T-helper 2 cell (primary cell): ENCODE data around the gene RBM38.

Experiments used
- DNase-seq, 5 experiments: peaks; one replicate each; pipeline versions ENCODE4 v3.0.0 to v3.0.0-alpha.2; 2012 to 2022

Gene RBM38

DNA sequence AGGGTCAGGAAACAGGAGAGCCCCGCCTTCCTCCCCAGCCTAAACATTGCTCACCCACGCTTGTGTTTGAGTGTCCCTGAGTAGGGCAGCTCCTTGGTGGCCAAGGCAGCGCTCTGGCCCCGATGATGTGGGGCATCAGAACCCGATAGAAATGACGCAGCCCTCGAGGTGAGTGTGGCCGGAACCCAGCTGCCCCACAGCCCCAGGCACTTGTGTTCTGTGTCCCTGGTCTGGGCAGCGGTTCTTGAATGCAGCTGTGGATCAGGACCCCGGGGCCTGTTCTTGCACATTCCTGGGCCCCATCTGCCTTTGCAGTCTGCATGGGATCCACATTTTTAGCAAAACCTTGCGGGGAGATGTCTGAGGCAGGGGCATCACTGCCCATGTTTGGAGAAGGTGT, 12.8 kb downstream of the RBM38 start:
- DNase-seq = no peak

DNA sequence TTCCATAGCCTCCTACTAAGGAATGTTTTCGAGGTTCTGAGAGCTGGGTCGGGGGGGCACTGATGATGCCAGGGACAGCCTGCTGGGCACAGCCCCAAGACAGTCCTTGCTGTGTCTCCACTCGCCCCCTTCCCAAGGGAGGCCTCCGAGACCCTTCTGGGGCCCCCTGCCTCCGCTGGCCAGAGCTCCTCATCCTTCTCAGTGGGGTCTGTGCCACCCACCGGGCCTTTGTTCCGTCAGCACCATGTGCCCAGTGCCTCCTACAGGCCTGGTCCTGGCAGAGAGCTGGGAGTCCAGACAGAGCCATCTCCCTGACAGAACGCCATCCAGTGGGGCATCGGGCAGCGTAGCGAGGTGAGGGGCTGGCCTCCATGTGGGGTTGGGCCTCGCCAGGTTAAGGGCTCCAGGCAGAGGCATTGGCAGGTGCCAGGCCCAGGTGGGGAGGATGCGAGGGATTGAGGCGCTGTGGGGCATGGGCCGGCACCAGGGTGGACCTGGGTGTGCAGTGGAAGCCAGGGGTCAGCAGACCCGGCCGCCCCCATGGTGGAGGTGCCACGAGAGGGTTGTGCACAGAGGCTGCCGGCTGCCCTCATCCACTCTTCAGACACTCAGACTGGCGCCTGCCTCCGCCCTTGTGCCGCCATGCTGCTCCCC, 13.3 kb downstream of the RBM38 start:
- no peak for DNase-seq

DNA sequence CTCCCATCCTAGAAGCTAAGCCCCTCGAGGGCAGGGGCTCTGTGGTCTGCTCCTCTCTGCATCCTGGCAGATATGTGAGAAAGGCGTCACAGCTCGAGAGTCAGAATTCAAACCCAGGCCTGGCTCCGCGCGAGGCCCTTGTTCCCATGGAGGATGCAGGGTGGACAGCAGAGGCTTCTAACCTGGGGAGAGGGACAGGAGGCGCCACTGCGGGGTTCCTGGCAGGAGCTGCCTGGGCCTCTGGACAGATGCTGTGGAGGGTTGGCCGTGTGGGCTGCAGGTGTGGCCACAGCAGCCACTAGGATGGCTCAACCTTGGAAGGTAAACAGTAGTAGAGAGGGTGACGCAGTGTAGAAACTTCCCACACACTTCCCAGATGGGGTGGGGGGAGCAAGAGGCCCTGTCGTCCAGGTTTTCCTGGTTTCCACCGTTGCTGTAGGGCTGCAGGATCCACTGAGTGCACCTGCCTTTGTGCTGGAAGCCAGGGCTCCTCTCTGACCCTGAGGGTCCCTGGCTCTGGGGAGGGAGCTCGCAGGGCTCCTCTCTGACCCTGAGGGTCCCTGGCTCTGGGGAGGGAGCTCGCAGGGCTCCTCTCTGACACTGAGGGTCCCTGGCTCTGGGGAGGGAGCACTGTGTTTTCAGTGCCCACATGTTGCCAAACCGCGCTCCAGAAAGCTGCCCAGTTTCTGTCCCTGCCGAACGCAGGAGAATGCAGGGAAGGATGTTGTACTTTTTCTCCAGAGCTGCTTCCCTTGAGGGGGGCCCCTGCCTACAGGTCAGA, 14.2 kb downstream of the RBM38 start:
- DNase-seq = no peak

DNA sequence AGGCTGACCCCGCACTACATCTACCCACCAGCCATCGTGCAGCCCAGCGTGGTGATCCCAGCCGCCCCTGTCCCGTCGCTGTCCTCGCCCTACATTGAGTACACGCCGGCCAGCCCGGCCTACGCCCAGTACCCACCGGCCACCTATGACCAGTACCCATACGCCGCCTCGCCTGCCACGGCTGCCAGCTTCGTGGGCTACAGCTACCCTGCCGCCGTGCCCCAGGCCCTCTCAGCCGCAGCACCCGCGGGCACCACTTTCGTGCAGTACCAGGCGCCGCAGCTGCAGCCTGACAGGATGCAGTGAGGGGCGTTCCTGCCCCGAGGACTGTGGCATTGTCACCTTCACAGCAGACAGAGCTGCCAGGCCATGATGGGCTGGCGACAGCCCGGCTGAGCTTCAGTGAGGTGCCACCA, 16.4 kb downstream of the RBM38 start:
- no peak for DNase-seq

DNA sequence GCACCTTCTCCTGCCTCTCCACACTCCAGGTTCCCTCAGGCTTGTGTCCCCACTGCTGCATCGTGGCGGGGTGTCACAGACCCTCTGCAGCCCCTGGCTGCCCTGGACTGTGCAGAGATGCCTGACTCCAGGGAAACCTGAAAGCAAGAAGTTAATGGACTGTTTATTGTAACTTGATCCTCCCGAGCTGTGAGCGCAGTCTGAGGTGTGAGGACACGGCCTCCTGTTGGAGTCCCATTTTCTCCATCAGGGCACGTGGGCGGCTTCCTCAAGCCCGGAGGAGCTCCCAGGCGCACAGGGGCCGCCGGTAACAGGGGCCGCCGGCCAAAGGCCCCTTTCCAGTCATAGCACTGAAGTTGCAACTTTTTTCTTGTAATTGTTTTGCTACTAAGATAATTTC, 16.9 kb downstream of the RBM38 start:
- DNase-seq = no peak

DNA sequence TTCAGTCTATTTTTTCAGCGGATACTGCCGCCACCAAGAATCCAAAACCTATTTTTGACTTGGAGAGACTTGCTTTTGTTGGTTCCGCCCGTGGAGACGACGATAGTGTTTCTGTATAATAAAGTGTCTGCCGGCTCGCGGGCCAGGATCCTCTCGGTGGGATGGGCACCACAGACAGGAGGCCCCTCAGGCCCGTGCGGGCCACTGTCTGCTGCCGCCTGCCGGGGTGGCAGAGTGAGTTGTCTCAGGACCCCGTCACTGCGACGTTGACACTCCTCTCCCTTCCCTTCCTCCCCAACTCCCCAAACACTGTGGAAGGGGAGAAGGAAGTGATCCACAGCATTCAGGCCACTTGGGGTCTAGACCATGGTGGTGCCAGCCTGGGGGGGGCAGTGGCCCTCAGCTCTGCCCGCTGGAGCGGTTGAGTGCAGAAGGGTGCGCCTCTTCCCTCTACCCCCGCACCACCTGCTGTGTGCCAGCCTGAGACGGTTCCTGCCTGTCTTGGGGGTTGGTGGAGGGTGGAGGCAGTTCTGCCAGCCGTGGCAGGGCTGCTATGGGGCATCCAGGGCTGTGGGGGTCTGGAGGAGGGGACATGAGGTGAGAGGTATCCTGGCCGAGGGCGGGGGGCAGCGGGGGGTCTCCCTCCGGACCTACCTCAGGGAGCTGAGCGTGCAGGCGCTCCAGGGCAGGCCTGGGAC, 17.5 kb downstream of the RBM38 start:
- DNase-seq = peak in 1 of 5 experiments; percentile 3

DNA sequence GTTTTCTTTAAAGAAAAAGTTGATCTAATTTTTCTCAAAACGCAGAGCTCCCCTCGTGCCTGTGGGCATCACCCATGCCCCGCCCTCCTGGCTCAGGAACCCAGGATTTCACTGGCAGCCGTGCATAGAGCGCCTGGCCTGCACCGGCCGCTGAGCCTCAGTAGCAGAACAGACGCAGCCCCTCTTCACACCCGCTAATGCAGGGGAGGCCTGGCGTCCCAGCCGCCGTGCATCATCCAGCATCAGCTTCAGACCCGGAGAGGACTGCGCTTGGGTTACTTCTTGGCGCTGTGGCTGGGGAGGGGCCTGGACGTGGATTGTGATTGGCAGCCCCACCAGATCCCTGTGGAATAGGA, 18.1 kb downstream of the RBM38 start:
- no peak for DNase-seq

DNA sequence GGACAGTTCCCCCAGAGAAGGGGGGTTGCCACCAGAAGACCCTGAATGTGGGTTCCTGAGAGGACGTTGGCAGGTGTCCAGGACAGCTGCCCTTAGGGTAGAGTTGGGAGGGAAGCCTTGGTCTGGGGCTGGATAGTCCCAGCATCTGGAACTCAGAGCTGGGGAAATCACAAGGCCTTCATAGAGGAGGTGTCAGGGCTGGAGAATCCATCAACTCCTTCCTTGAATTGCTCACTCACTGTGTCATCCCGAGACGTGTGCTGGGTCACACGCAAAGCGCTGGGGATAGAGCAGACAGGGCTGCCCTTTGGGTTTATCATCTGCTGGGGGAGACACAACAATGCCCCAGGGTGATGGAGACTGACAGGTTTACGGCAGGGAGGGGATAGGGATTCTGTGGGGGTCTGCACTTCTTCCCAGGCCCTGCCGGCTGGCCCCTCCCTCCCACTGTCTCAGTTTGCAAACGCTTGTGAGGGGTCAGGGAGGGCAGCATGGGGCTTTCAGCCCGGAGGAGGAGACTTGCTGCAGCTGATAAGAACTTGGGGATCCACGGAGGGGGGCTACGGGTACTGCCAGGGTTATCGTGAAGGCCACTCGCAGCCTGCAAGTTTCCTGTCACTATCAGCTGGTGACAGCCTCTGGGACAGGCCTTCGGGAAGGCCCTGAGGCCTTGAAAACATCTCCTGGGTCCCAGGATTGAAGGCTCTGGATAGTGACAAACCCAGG, 18.6 kb downstream of the RBM38 start:
- DNase-seq = no peak

DNA sequence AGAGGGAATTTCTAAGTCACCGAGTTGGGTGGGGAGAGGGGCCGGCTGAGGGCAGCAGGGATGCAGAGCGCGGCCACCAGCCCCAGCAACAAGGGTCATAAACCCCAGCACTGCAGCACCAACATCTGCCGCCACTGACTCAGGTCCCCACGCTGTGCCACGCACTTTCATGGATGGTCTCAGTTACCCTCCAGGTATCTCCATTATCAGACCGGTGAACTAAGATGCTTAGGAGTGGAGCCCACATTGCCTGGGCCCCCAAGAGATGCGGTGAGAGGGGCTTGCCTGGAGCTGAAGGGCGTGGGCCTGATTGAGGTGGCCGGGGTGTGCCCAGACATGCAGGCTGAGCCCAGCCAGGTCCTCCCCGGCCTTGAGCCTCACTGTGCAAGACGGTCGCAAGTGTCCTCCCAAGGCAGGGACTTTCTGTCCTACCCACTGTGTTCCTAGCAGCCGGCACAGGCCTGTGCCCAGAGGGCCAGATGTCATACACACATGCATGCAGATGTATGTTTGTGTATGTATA, 19.3 kb downstream of the RBM38 start:
- no peak for DNase-seq

DNA sequence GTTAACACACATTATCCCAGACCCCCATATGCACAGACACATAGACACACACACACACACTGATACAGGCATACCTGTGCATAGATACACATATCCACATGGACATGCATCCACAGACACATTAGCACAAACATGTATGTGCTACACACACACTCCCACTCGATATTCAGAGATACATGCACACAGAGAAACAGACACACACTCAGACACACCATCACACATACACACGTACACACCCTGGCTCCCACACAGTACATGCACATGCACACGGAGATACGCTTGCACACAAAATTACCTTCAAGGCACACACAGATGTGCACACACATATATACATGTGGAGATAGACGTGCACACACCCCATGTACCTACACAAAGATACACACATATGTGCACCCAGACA, 19.7 kb downstream of the RBM38 start:
- DNase-seq = no peak

DNA sequence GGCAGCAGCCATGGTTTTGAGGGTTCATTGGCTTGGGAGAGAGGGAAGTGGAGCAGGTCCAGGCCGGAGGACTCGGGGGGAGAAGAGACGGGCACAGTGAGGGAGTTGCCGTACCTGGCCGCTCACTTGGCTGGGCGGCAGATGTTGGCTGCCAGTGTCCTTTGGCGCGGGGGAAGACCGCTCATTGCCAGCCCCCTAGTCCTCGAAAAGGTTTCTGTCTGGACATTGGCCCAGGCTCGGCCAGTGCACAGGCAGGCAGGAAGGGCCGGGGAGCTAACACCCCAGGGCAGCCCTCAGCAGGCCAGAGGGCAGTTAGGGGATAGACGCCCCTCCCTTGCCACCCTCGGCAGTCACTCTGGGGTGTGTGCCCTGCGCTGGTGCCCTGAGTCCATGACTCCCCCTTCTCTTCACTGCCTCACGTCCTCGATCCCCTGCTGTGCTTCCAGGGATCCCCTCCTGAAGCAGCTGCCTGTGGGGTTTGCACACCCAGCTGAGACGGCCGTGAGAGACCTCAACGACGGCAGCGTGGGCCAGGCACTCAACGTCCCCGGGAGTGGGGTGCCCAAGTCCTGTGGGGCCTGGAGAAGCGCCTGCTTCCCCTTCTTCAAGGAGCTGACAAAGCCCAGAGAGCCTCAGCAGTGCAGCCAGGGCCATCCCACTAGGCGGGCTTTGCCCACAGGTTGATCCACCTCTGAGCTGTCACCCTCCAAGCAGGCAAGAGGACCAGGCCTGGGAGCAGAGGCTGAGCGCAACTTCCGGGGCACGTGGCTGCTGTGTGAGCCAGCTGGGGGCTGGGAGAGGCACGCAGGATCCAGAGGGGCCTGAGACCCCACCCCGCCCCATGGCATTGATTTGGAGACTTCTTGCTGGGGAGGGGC, 20.4 kb downstream of the RBM38 start:
- DNase-seq = peak in 1 of 5 experiments; percentile 3

DNA sequence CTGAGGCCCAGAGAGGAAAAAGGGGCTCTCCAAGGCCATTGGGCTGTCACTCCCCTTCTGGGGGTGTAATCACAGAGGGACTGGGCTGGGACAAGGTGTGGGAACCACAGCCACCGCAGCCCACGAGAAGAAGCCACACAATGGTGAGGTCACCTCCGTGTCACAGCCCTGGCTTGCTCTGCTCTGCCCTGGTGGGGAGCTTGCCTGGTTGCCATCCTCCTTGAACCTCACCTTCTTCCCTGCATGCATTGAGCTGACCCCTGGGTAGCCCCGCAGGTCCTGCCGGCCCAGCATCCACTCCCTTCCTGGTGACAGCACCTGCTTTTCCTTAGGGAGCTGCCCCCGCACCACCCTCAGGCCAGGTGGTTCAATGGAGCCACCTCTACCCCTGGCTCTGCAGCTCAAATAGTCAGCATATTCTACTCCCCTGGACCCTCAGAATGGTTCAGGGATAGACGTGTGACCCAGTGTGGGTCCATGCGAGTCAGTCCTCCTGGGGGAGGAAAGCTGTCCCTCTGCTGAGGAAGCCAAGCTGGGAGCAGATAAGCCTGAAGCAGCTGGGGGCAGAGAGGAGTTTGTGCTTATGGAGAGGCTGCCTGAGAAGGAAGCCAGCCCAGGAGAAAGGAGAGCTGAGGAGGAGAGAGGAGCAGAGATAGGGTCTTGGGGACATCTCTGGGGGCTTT, 21.3 kb downstream of the RBM38 start:
- peak in 1 of 5 experiments; percentile 57 for DNase-seq

DNA sequence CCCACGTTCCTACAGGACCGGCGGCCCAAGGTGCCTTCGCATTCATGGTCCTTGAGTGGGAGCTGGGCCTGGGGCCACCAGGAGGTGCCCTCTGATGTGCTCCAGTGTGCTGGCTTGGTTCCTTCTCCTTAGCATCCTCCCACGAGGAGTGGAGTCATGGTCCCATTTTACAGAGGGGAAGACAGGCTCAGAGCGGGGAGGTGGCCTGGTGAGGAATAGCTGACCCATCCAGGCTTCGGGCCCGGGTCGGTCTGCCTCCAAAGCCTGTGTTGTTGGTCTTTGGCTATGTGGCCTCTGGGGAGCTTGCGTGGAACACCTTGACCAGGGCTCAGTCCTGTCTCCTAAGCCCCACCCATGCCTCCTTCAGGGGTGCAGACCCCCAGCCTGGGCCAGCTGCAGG, 22.8 kb downstream of the RBM38 start:
- no peak for DNase-seq

DNA sequence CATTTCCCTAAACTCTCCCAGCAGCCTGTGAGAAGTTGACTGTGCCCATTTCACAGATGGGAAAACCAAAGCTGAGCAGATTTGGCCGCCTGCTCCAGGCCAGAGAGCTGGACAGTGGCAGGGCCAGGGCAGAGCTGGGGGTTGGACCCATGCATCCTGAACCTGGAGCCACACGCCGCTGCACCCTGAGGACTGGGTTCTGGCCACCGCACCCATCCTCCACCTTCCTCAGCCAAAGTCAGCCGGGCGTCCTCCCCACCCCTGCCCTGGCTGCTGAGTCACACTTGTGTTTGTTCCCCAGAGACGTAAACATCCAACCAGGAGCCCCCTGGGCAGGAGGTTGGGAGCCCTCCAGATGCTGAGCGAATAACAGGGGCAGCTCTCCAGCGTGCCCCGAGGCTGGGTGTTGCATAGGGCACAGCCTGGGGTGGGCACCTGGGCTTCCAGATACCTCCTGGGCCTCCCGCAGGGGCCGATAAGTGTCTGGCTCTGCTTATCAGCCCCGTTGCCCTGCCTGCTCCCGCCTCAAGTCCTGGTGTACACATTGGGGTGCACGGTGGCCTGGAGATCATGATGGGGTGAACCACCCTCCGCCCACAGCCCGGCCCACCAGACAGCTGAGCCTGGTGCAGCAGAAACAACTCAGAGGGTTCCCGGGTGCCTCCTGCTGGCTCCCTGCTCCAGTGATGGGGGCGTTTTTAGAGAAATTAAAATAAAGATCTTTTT, 23.8 kb downstream of the RBM38 start:
- no peak for DNase-seq

DNA sequence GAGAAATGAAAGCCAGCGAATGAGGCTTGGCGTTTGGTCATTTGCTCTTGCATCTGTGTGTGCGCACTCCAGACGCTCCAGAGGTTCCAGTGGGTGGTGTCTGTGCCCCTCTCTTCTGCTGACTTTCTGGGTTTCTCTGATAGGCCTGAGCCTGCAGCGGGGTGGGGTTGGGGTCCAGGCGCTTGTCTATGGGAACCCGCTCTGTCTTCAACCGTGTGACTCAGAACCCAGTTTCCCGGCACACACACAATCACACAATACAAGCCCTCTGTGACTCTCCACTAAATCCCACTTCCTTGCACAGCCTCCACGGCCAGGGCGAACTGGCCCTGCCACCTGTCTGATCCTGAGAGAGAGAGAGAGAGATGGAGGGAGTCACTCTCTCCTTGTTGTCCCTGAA, 24.6 kb downstream of the RBM38 start:
- no peak for DNase-seq

DNA sequence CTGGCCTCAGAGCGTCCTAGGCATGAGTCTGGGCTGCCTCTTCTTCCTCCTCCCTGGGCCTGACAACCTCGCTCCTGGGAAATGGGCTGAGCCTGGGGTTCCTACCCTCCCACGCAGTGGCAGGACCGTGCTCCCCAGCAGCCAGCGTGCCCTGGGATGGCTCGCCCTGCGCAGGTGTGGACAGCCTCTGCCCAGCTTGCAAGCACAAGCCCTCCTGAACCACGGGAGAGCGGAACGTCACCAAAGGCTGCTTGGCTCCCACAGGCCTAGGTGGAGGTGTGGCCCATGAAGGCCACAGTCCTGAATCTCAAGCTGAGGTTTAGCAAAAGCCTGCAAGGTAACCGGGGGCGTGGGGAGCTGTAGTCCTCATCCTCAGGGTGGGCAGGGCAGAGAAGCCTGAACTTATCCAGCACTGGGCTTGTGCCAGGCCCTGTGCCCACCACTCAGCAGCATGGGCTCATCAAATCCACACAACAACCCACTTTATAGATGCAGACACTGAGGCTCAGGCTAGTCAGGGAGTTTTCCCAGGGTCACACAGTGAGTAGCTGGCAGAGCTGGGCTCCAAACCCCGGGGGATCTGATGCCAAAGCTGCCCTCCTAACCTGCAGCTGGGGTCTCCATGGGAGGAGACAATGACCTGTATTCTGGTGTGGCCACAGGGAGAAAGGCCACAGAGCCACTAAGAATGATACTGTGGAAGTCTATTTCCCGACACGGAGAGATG, 25.3 kb downstream of the RBM38 start:
- DNase-seq = no peak

DNA sequence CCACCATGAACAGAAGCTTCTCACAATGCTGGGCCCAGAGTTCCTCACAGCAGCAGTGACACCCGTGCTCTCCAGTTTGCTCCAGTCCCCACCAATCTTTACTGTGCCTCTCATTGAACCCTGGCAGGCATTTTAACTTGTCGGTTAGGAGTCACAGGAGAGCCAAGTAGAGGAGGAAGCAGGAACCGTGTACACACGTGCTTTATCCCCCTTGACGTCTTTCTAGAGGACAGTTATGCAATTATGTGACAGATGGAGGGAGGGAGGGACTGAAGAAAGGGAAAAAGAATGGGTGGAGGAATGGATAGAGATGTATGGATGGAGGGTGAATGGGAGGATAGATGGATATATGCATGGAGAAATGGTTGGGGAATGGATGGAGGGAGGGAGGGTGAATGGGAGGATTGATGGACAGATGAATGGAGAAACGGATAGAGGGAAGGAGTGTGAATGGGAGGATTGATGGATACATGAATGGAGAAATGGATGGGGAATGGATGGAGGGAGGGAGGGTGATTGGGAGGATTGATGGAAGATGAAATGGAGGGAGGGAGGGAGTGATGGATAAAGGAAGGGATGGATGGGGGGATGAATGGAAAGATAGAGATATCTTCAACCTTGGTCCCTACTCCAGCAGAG, 26.0 kb downstream of the RBM38 start:
- DNase-seq = no peak

DNA sequence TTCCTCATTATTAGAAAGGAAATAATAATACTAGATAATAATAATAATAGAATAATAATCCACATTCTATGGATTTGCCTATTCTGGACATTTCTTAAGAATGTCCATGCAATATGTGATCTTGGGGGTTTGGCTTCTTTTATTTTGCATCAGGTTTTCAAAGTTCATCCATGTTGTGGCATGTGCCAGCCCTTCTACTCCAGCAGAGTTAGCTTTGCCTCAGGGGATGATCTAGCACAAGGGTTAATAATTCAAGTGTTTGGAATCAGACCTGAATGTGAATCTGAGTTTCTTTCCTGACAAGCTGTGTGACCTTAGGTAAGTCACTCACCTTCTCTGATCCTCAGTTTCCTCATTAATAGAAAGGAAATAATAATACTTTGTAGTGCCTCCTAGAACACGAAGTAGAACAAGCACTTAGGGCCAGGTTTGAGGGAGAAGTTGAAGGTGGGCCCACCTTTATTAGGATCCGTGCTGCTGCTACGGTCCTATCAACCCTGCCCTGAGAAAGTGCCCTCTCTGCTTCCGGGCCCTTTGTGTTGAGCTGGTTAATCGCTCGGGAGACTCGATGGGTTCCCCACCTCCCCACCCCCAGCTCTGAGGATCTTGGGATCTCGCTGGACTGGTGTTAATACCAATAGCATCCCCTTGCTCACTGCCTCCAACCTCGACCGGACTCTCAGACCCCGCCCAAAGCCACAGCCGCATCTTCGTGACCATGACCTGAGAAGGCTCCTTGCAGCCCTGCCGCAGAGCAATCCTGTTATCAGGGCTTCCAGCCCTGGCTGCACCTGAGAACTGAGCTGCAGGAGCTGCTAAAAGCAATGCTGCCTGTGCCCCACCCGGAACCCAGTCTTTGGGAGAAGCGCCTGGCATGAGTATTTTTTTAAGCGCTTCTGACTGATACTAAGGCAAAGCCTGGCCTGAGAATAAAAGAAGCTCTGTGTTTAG, 26.9 kb downstream of the RBM38 start:
- DNase-seq = no peak
